HL-60 (cell line): ENCODE data around the gene OGA.

Experiments
- DNase-seq, 2 experiments: peaks; one replicate each; pipeline ENCODE4 v3.0.0-alpha.2; 2010 to 2020; ENCODE audit warnings: low read depth in 1 of 2, low spot score in 1 of 2
- H3K27ac ChIP-seq: fragments of 250-450 bp; sonication (Bioruptor Pico); replicated peaks from 2 replicates; pipeline ENCODE4 v1.5.1; 2020; ENCODE audit warnings: mild to moderate bottlenecking, moderate library complexity
- H3K27me3 ChIP-seq: fragments of 250-450 bp; sonication (Bioruptor Pico); 2 replicates; pipeline ENCODE4 v1.5.1; 2021; ENCODE audit warnings: mild to moderate bottlenecking, moderate library complexity; ENCODE audit not compliant: insufficient read depth, poor library complexity, severe bottlenecking
- H3K4me3 ChIP-seq: replicated peaks from 2 replicates; pipeline ENCODE4 v1.5.1; 2011; ENCODE audit warnings: mild to moderate bottlenecking, control low read depth, low read length; ENCODE audit not compliant: insufficient read depth
- CTCF ChIP-seq: IDR thresholded peaks from one replicate; pipeline ENCODE4 v1.5.1; 2011; ENCODE audit warnings: low read length, control low read depth, inconsistent platforms; ENCODE audit not compliant: insufficient read depth
- GABPA ChIP-seq: IDR thresholded peaks from 2 replicates; pipeline ENCODE4 v1.6.1; 2012; ENCODE audit warnings: low read depth
- POLR2AphosphoS5 ChIP-seq: IDR thresholded peaks from 2 replicates; pipeline ENCODE4 v1.6.1; 2012; ENCODE audit warnings: low read depth
- REST ChIP-seq: IDR thresholded peaks from 2 replicates; pipeline ENCODE4 v1.6.1; 2012; ENCODE audit warnings: low read depth; ENCODE audit not compliant: insufficient replicate concordance
- SPI1 ChIP-seq: IDR thresholded peaks from 2 replicates; pipeline ENCODE4 v1.6.1; 2012; ENCODE audit warnings: low read depth, mild to moderate bottlenecking, borderline replicate concordance

OGA gene

GRCh38 chr10:101777619-101778145, 40.6 kb downstream of the OGA start:
- DNase-seq = no peak
- H3K27me3 ChIP-seq = peaks cover 35% of the 10 kb centered on the region
- H3K27ac ChIP-seq = no peak overlapping the region
- TF ChIP-seq CTCF (no peak), GABPA (no peak), REST (no peak), POLR2AphosphoS5 (no peak), SPI1 (no peak)
- H3K4me3 ChIP-seq = no peak overlapping the region

GRCh38 chr10:101776161-101776817, 42.0 kb downstream of the OGA start:
- Histone ChIP-seq H3K27me3 (peaks cover 43% of the 10 kb centered on the region), H3K27ac (no peak overlapping the region), H3K4me3 (no peak overlapping the region)
- DNase-seq = no peak
- TF ChIP-seq REST = no peak
- TF ChIP-seq GABPA = no peak
- no peak for TF ChIP-seq SPI1
- no peak for TF ChIP-seq CTCF
- TF ChIP-seq POLR2AphosphoS5 = no peak

GRCh38 chr10:101775273-101776160, 42.7 kb downstream of the OGA start, which contains the start of gene FGF8:
Gene FGF8, minus strand, starts transcription at chr10:101776114. Its CDS starts 214 bp downstream, at chr10:101775900.
- Histone ChIP-seq H3K27ac (no peak within 1 kb of the TSS), H3K27me3 (peaks cover 43% of the 10 kb centered on the region), H3K4me3 (no peak within 1 kb of the TSS)
- TF ChIP-seq CTCF = no peak
- TF ChIP-seq SPI1 = no peak
- no peak for TF ChIP-seq POLR2AphosphoS5
- no peak for TF ChIP-seq REST
- TF ChIP-seq GABPA = no peak
- DNase-seq = no peak
